ENCODE data around the gene CES3. TPM values are rescaled to one million over a fixed set of nuclear protein-coding genes. Genes with fewer than 3 reads are reported as not detected.

CES3 gene
- total and polyA plus RNA-seq, 4 donors, result 0.19 to 28.3 (median 12.5) TPM

GRCh38 chr16:66911801-66912200 lies 49.3 kb upstream of the CES3 start:
- WGBS, result 95% methylated on average over 8 of the region's 8 CpGs
- no peak for DNase-seq (ENCODE audit: low spot score)
- H3K27ac ChIP-seq (ENCODE audit: low read depth in 1 of 2, low read length in 2 of 2), result no peak overlapping the region
- H3K4me3 ChIP-seq (ENCODE audit: low read depth in 1 of 3, low read length in 3 of 3), result no peak overlapping the region
- no peaks in the 10 kb centered on the region for H3K9me3 ChIP-seq (ENCODE audit: control insufficient read depth in 4 of 4, low read length in 3 of 4)
- no peak overlapping the region for H3K9ac ChIP-seq (ENCODE audit: low read depth in 1 of 2, low read length in 2 of 2)
- H3K27me3 ChIP-seq (ENCODE audit: control insufficient read depth in 4 of 4, insufficient read depth in 4 of 4, low read length in 3 of 4), result no peaks in the 10 kb centered on the region
- TF ChIP-seq, protein P1, sequence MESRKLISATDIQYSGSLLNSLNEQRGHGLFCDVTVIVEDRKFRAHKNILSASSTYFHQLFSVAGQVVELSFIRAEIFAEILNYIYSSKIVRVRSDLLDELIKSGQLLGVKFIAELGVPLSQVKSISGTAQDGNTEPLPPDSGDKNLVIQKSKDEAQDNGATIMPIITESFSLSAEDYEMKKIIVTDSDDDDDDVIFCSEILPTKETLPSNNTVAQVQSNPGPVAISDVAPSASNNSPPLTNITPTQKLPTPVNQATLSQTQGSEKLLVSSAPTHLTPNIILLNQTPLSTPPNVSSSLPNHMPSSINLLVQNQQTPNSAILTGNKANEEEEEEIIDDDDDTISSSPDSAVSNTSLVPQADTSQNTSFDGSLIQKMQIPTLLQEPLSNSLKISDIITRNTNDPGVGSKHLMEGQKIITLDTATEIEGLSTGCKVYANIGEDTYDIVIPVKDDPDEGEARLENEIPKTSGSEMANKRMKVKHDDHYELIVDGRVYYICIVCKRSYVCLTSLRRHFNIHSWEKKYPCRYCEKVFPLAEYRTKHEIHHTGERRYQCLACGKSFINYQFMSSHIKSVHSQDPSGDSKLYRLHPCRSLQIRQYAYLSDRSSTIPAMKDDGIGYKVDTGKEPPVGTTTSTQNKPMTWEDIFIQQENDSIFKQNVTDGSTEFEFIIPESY (IDR thresholded peaks at IDR 0.05), result no peak
- TF ChIP-seq FOXA1 (IDR thresholded peaks at IDR 0.05) (no peak), JUND (IDR thresholded peaks at IDR 0.05) (no peak), YY1 (IDR thresholded peaks at IDR 0.05) (no peak), SP1 (IDR thresholded peaks at IDR 0.05) (no peak), FOXA2 (IDR thresholded peaks at IDR 0.05) (no peak), HNF4A (conservative IDR thresholded peaks at IDR 0.05) (no peak), GABPA (IDR thresholded peaks at IDR 0.05 in 1 of 2, conservative IDR thresholded peaks at IDR 0.05 in 1 of 2) (no peak), CTCF (IDR thresholded peaks at IDR 0.05; ENCODE audit: low read depth, low read length, missing input control) (no peak), NR2F2 (IDR thresholded peaks at IDR 0.05) (no peak), HNF4G (IDR thresholded peaks at IDR 0.05) (no peak), EGR1 (IDR thresholded peaks at IDR 0.05; ENCODE audit: low read depth in 2 of 2) (no peak)
- TF ChIP-seq, protein P2, sequence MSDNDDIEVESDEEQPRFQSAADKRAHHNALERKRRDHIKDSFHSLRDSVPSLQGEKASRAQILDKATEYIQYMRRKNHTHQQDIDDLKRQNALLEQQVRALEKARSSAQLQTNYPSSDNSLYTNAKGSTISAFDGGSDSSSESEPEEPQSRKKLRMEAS (IDR thresholded peaks at IDR 0.05), result no peak
- TF ChIP-seq, protein P3, sequence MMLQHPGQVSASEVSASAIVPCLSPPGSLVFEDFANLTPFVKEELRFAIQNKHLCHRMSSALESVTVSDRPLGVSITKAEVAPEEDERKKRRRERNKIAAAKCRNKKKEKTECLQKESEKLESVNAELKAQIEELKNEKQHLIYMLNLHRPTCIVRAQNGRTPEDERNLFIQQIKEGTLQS (IDR thresholded peaks at IDR 0.05), result no peak
- H3K36me3 ChIP-seq (ENCODE audit: control insufficient read depth in 4 of 4, insufficient read depth in 3 of 4, low read depth in 1 of 4, low read length in 3 of 4), result no peaks in the 10 kb centered on the region
- H3K4me1 ChIP-seq (ENCODE audit: control insufficient read depth in 4 of 4, insufficient read depth in 4 of 4, low read length in 3 of 4), result no peaks in the 10 kb centered on the region

- DNase-seq (ENCODE audit: low spot score), result no peak
- Histone ChIP-seq H3K36me3 (ENCODE audit: control insufficient read depth in 4 of 4, insufficient read depth in 3 of 4, low read depth in 1 of 4, low read length in 3 of 4) (no peaks in the 10 kb centered on the region), H3K4me3 (ENCODE audit: low read depth in 1 of 3, low read length in 3 of 3) (no peak overlapping the region), H3K27me3 (ENCODE audit: control insufficient read depth in 4 of 4, insufficient read depth in 4 of 4, low read length in 3 of 4) (no peaks in the 10 kb centered on the region), H3K9me3 (ENCODE audit: control insufficient read depth in 4 of 4, low read length in 3 of 4) (no peaks in the 10 kb centered on the region), H3K27ac (ENCODE audit: low read depth in 1 of 2, low read length in 2 of 2) (no peak overlapping the region), H3K4me1 (ENCODE audit: control insufficient read depth in 4 of 4, insufficient read depth in 4 of 4, low read length in 3 of 4) (no peaks in the 10 kb centered on the region), H3K9ac (ENCODE audit: low read depth in 1 of 2, low read length in 2 of 2) (no peak overlapping the region)
- TF ChIP-seq RXRA (IDR thresholded peaks at IDR 0.05) (no peak), FOXA2 (IDR thresholded peaks at IDR 0.05) (no peak), YY1 (IDR thresholded peaks at IDR 0.05) (no peak), EGR1 (IDR thresholded peaks at IDR 0.05; ENCODE audit: low read depth in 2 of 2) (no peak), HNF4G (IDR thresholded peaks at IDR 0.05) (no peak), RAD21 (IDR thresholded peaks at IDR 0.05) (no peak), REST (IDR thresholded peaks at IDR 0.05) (no peak), HNF4A (conservative IDR thresholded peaks at IDR 0.05) (no peak), FOXA1 (IDR thresholded peaks at IDR 0.05) (no peak), CTCF (IDR thresholded peaks at IDR 0.05; ENCODE audit: low read depth, low read length, missing input control) (no peak)
- TF ChIP-seq, protein P1 (IDR thresholded peaks at IDR 0.05), result no peak
- TF ChIP-seq, protein P2 (IDR thresholded peaks at IDR 0.05), result no peak
- TF ChIP-seq, protein P3 (IDR thresholded peaks at IDR 0.05), result no peak
- WGBS, result 70% methylated on average over 10 of the region's 10 CpGs
These were observed 48.0 kb upstream of the CES3 start for GRCh38 chr16:66913081-66913480.
